ENCODE results near the gene ATG9A.

GRCh38 chr2:219183151-219183772 lies 46.2 kb downstream of the ATG9A start:
- TF ChIP-seq CTCF (IDR thresholded peaks at IDR 0.05; ENCODE audit: insufficient read depth, low read length, poor library complexity, severe bottlenecking) (no peak), EZH2phosphoT487 (conservative IDR thresholded peaks at IDR 0.05; ENCODE audit: low read length) (no peak)

All from SU-DHL-6 (cell line).